MM.1S (cell line): ENCODE results near the gene P4HTM.

Source experiments
- CTCF ChIP-seq: fragments of 300-600 bp; sonication (generic); IDR thresholded peaks from 2 replicates; pipeline ENCODE4 v1.5.1; 2016; ENCODE audit warnings: antibody characterized with exemption, low read length, mixed read lengths
- EZH2 ChIP-seq: fragments of 300-600 bp; sonication (generic); optimal IDR thresholded peaks from 2 replicates; pipeline ENCODE3; 2017; ENCODE audit warnings: low read depth, mild to moderate bottlenecking, antibody characterized with exemption, low read length, mixed read lengths
- EZH2phosphoT487 ChIP-seq: fragments of 300-600 bp; sonication (generic); IDR thresholded peaks from 2 replicates; pipeline ENCODE4 v1.6.1; 2018; ENCODE audit warnings: antibody characterized with exemption, low read length

GRCh38 chr3:49023775-49024174, 33.7 kb downstream of the P4HTM start:
- TF ChIP-seq CTCF, result no peak
- no peak for TF ChIP-seq EZH2
- TF ChIP-seq EZH2phosphoT487, result no peak
